ENCODE measurements around the gene SLC25A25. TPM values are rescaled to one million over a fixed set of nuclear protein-coding genes. Genes with fewer than 3 reads are reported as not detected.

The SLC25A25 gene
- total RNA-seq, 1 donor from 2014 or later, result 16.8 TPM

DNA sequence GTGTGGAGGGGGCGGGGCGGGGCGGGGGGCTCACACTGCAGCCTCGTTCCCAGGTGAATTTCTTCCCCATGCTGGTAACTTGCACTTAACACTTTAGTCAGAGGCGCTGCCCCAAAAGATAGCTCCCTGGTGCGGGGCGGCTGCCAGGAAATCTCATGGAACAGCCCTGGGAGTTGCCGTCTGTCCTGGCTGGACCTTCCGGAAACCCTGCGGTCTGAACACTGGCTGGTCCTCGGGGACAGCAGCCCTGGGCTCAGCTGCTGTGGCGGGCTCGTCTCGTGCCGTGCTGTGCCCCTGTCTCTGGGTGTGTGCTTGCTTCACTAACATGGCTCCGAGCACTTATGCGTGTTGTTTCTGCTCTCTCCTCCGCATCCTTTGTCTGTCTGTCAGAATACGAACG lies 33.7 kb downstream of the SLC25A25 start:
- Mint-ChIP-seq H3K27me3 (ENCODE audit: low read depth) (no peaks in the 10 kb centered on the region), H3K4me3 (peak overlapping the region; percentile 13), H3K27ac (ENCODE audit: unreplicated experiment) (peak overlapping the region; percentile 19), H3K9me3 (no peaks in the 10 kb centered on the region), H3K4me1 (peaks cover 31% of the 10 kb centered on the region), H3K36me3 (ENCODE audit: low read depth) (no peaks in the 10 kb centered on the region)
- TF ChIP-seq CTCF (conservative IDR thresholded peaks at IDR 0.05), result no peak
- no peak for DNase-seq (ENCODE audit: low read depth, low spot score)

DNA sequence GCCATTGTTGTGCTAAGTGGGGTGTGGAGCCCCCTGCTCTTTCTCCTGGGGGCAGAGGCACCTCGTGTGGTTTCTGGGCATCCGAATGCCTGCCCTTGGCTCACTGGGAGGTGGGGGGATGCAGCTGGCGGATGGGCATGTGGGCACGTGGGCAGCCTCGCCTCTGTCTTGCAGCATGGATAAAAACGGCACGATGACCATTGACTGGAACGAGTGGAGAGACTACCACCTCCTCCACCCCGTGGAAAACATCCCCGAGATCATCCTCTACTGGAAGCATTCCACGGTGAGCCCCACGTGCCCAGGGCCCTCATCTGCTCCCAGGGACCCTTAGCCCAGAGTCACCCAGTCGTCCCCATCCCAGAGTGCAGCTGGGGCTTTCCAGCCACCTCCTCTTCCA lies 34.2 kb downstream of the SLC25A25 start:
- Mint-ChIP-seq H3K27me3 (ENCODE audit: low read depth) (no peaks in the 10 kb centered on the region), H3K27ac (ENCODE audit: unreplicated experiment) (peak overlapping the region; percentile 19), H3K4me1 (peaks cover 28% of the 10 kb centered on the region), H3K4me3 (peak overlapping the region; percentile 13), H3K36me3 (ENCODE audit: low read depth) (no peaks in the 10 kb centered on the region), H3K9me3 (no peaks in the 10 kb centered on the region)
- no peak for DNase-seq (ENCODE audit: low read depth, low spot score)
- TF ChIP-seq CTCF (conservative IDR thresholded peaks at IDR 0.05), result no peak

- no peaks in the 10 kb centered on the region for H3K27me3 Mint-ChIP-seq (ENCODE audit: low read depth)
- no peaks in the 10 kb centered on the region for H3K9me3 Mint-ChIP-seq
- peak overlapping the region; percentile 31 for H3K4me3 Mint-ChIP-seq
- peaks cover 25% of the 10 kb centered on the region for H3K4me1 Mint-ChIP-seq
- H3K27ac Mint-ChIP-seq (ENCODE audit: unreplicated experiment), result no peak overlapping the region
- TF ChIP-seq CTCF (conservative IDR thresholded peaks at IDR 0.05), result no peak
- DNase-seq (ENCODE audit: low read depth, low spot score), result no peak
- H3K36me3 Mint-ChIP-seq (ENCODE audit: low read depth), result no peaks in the 10 kb centered on the region
These were observed 35.0 kb downstream of the SLC25A25 start for GRCh38 chr9:128102861-128103588.

DNA sequence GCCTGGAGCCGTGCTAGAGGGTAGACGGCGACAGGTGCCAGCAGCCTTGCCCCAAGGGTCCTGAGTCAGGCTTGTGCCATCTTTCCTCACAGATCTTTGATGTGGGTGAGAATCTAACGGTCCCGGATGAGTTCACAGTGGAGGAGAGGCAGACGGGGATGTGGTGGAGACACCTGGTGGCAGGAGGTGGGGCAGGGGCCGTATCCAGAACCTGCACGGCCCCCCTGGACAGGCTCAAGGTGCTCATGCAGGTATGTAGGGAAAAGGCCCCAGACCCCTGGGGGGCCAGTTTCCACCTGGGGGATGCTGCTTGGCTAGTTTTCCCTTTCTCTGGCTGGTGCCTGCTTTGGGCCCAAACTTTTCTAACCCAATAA lies 35.5 kb downstream of the SLC25A25 start:
- H3K27ac Mint-ChIP-seq (ENCODE audit: unreplicated experiment), result no peak overlapping the region
- H3K9me3 Mint-ChIP-seq, result no peaks in the 10 kb centered on the region
- H3K27me3 Mint-ChIP-seq (ENCODE audit: low read depth), result no peaks in the 10 kb centered on the region
- H3K4me3 Mint-ChIP-seq, result no peak overlapping the region
- peak; percentile 47 for TF ChIP-seq CTCF (conservative IDR thresholded peaks at IDR 0.05)
- peaks cover 19% of the 10 kb centered on the region for H3K4me1 Mint-ChIP-seq
- H3K36me3 Mint-ChIP-seq (ENCODE audit: low read depth), result no peaks in the 10 kb centered on the region
- DNase-seq (ENCODE audit: low read depth, low spot score), result no peak

DNA sequence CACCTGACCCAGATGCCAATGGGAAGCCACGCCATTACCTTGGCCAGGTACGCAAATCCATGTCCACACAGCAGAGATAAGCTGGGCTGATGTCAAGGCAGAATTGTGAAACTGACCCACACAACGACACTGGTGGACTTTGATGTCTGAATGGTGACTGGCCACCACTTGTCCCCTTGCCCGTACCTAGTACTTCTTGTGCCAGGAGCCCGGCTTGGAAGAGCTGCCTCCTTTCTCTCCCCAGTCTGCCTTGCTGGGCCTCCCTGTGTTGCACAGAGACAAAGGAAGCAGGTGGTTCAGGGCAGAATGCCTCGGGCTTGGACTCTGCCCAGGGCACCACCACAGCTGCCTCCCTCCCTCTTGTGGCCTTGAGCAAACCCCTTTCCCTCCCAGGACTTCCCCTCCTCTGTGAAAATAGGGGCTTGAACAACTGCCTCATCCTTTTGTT lies 36.2 kb downstream of the SLC25A25 start:
- TF ChIP-seq CTCF (conservative IDR thresholded peaks at IDR 0.05), result no peak
- Mint-ChIP-seq H3K9me3 (no peaks in the 10 kb centered on the region), H3K27me3 (ENCODE audit: low read depth) (no peaks in the 10 kb centered on the region), H3K4me1 (peaks cover 17% of the 10 kb centered on the region), H3K27ac (ENCODE audit: unreplicated experiment) (no peak overlapping the region), H3K4me3 (no peak overlapping the region), H3K36me3 (ENCODE audit: low read depth) (no peaks in the 10 kb centered on the region)
- DNase-seq (ENCODE audit: low read depth, low spot score), result no peak

Measured in neural crest cell (in vitro differentiated cells).